Ascending aorta (tissue), 2 donors: ENCODE results near the gene SNRPE. TPM values are rescaled to one million over a fixed set of nuclear protein-coding genes. Genes with fewer than 3 reads are reported as not detected.

ENCODE experiments used
- DNase-seq, 2 donors: peaks; one replicate each; pipeline ENCODE4 v3.0.0-alpha.2; 2019; ENCODE audit warnings: low spot score in 2 of 2
- H3K27ac ChIP-seq, 2 donors: fragments of 200-600 bp; sonication (generic); one replicate each; pipeline ENCODE4 v1.5.1; 2016 to 2017; ENCODE audit warnings: mild to moderate bottlenecking in 1 of 2
- H3K27me3 ChIP-seq: fragments of 200-600 bp; sonication (generic); one replicate; pipeline ENCODE4 v1.5.1; 2017
- H3K36me3 ChIP-seq, 2 donors: fragments of 200-600 bp; sonication (generic); one replicate each; pipeline ENCODE4 v1.5.1; 2016
- H3K4me1 ChIP-seq, 2 donors: fragments of 200-600 bp; sonication (generic); one replicate each; pipeline ENCODE4 v1.5.1; 2016 to 2017; ENCODE audit warnings: mild to moderate bottlenecking in 1 of 2
- H3K4me3 ChIP-seq, 2 donors: fragments of 200-600 bp; sonication (generic); one replicate each; pipeline ENCODE4 v1.5.1; 2016 to 2017; ENCODE audit warnings: mild to moderate bottlenecking in 1 of 2
- H3K9me3 ChIP-seq, 2 donors: fragments of 200-600 bp; sonication (generic); one replicate each; pipeline ENCODE4 v1.5.1; 2016
- intact Hi-C: fragments of 100-400 bp; cut with DNase I; formaldehyde crosslinking; loops from one replicate; pipeline ENCODE4 v1.15.1; 2023
- total RNA-seq: library from RNA; depleted of rRNA; stranded (reverse); fragments of >200 nt; gene quantifications from one replicate; pipeline ENCODE4 v1.1.0, GENCODE V29; 2016
- TF ChIP-seq, protein P1 (sequence below), 3 experiments: fragments of 200-600 bp in 2 of 3; fragments of 450-650 bp in 1 of 3; sonication (generic) in 2 of 3; IDR thresholded peaks; one replicate each; pipeline ENCODE4 v1.5.1; 2016 to 2019; ENCODE audit warnings: antibody characterized with exemption in 3 of 3, mild to moderate bottlenecking in 1 of 3, moderate library complexity in 1 of 3

SNRPE gene
- total RNA-seq, 1 donor from 2014 or later, result 5.1 TPM

DNA sequence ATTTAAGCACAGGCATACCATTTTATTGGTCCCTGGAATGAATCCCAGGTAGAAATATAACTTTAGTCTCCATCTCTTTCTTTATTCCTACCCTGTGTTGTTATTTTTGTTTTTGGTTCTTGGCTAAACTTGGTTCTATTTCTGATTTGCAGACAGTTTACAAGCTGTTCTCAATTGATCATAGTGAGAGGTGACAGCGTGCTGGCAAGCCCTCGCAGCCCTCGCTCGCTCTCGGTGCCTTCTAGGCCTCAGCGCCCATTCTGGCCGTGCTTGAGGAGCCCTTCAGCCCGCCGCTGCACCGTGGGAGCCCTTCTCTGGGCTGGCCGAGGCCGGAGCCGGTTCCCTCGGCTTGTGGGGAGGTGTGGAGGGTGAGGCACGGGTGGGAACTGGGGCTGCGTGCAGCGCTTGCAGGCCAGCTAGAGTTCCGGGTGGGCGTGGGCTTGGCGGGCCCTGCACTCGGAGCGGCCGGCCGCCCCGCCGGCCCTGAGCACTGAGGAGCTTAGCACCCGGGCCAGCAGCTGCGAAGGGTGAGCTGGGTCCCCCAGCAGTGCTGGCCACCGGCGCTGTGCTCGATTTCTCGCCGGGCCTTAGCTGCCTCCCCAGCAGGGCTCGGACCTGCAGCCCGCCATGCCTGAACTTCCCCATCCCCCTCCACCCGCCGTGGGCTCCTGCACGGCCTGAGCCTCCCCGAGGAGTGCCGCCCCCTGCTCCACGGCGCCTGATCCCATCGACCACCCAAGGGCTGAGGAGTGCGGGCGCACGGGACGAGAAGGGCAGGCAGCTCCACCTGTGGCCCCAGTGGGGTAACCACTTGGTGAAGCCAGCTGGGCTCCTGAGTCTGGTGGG, 38.7 kb downstream of the SNRPE start:
- peaks cover 0 to under 1% of the 10 kb centered on the region in 2 donors for H3K9me3 ChIP-seq
- TF ChIP-seq, protein P1, sequence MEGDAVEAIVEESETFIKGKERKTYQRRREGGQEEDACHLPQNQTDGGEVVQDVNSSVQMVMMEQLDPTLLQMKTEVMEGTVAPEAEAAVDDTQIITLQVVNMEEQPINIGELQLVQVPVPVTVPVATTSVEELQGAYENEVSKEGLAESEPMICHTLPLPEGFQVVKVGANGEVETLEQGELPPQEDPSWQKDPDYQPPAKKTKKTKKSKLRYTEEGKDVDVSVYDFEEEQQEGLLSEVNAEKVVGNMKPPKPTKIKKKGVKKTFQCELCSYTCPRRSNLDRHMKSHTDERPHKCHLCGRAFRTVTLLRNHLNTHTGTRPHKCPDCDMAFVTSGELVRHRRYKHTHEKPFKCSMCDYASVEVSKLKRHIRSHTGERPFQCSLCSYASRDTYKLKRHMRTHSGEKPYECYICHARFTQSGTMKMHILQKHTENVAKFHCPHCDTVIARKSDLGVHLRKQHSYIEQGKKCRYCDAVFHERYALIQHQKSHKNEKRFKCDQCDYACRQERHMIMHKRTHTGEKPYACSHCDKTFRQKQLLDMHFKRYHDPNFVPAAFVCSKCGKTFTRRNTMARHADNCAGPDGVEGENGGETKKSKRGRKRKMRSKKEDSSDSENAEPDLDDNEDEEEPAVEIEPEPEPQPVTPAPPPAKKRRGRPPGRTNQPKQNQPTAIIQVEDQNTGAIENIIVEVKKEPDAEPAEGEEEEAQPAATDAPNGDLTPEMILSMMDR (IDR thresholded peaks at IDR 0.05), result no peak
- no peaks in the 10 kb centered on the region for H3K36me3 ChIP-seq
- intact Hi-C loops, result no loop called here
- DNase-seq, result no peak
- no peak overlapping the region for H3K27ac ChIP-seq
- H3K4me3 ChIP-seq, result no peak overlapping the region
- H3K4me1 ChIP-seq, result no peaks in the 10 kb centered on the region
- H3K27me3 ChIP-seq, result no peaks in the 10 kb centered on the region

DNA sequence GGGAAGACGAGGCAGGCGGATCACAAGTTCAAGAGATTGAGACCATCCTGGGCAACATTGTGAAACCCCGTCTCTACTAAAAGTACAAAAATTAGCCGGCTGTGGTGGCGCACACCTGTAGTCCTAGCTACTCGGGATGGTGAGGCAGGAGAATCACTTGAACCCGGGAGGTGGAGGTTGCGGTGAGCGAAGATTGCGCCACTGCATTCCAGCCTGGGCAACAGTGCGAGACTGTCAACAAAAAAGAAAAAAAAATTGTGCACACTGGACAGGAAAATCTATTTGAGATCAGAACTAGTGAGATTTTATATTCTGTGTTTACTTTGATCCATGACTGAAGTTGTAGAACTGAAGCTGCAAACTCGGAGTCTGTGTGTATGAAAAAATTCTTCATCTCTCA, 40.2 kb downstream of the SNRPE start:
- DNase-seq, result no peak
- Histone ChIP-seq H3K27me3 (no peaks in the 10 kb centered on the region), H3K36me3 (no peaks in the 10 kb centered on the region), H3K27ac (no peak overlapping the region), H3K4me1 (no peaks in the 10 kb centered on the region), H3K4me3 (no peak overlapping the region), H3K9me3 (no peaks in the 10 kb centered on the region)
- intact Hi-C loops, result no loop called here
- TF ChIP-seq, protein P1 (IDR thresholded peaks at IDR 0.05), result no peak

DNA sequence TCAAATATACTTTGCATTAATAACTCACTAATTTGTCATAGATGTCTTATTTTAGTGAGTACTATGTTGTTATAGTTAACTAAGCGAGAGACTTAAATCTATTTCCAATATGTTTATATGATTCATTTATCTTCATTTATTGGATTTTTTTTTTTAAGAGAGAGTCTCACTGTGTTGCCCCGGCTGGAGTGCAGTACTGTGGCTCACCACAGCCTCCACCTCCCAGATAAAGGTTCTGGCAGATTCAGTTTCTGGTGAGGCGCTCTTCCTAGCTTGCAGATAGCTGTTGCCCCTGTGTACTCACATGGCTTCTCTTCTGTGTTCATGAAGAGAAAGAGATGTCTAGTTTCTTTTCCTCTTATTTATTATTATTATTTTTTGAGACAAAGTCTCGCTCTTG, 43.9 kb downstream of the SNRPE start:
- no peak overlapping the region for H3K27ac ChIP-seq
- intact Hi-C loops, result no loop called here
- H3K4me1 ChIP-seq, result no peaks in the 10 kb centered on the region
- no peaks in the 10 kb centered on the region for H3K9me3 ChIP-seq
- no peak for DNase-seq
- no peaks in the 10 kb centered on the region for H3K27me3 ChIP-seq
- TF ChIP-seq, protein P1 (IDR thresholded peaks at IDR 0.05), result no peak
- H3K36me3 ChIP-seq, result no peaks in the 10 kb centered on the region
- H3K4me3 ChIP-seq, result no peak overlapping the region

GRCh38 chr1:203906932-203907331, 45.5 kb downstream of the SNRPE start:
- H3K4me1 ChIP-seq, result no peaks in the 10 kb centered on the region
- intact Hi-C loops, result no loop called here
- no peaks in the 10 kb centered on the region for H3K36me3 ChIP-seq
- H3K27ac ChIP-seq, result no peak overlapping the region
- H3K27me3 ChIP-seq, result no peaks in the 10 kb centered on the region
- no peak overlapping the region for H3K4me3 ChIP-seq
- no peak for DNase-seq
- TF ChIP-seq, protein P1 (IDR thresholded peaks at IDR 0.05), result no peak
- H3K9me3 ChIP-seq, result no peaks in the 10 kb centered on the region

DNA sequence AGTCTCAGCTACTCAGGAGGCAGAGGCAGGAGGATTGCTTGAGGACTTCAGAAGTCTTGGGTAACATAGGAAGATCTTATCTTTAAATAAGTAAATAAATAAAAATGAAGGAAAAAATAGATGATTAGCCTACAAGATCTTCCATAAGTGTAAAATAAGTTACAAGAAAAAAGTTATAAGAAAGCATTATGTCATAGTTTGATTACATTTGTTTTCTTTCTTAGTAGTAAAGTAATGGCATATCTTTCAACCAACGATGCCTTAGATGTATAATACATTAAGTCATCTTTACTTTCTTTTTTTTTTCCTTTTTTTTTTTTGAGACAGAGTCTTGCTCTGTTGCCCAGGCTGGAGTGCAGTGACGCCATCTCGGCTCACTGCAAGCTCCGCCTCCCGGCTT, 46.5 kb downstream of the SNRPE start:
- TF ChIP-seq, protein P1 (IDR thresholded peaks at IDR 0.05), result no peak
- Histone ChIP-seq H3K27ac (no peak overlapping the region), H3K27me3 (no peaks in the 10 kb centered on the region), H3K9me3 (no peaks in the 10 kb centered on the region), H3K4me1 (no peaks in the 10 kb centered on the region), H3K4me3 (no peak overlapping the region), H3K36me3 (no peaks in the 10 kb centered on the region)
- intact Hi-C loops, result no loop called here
- DNase-seq, result no peak
